ENCODE results near the gene ZNF112.
"Not testable (repeated sequence)": the region's sequence is repeated elsewhere in the genome, so short reads cannot be mapped to it uniquely, and the experiment has no call there.

The ZNF112 gene

DNA sequence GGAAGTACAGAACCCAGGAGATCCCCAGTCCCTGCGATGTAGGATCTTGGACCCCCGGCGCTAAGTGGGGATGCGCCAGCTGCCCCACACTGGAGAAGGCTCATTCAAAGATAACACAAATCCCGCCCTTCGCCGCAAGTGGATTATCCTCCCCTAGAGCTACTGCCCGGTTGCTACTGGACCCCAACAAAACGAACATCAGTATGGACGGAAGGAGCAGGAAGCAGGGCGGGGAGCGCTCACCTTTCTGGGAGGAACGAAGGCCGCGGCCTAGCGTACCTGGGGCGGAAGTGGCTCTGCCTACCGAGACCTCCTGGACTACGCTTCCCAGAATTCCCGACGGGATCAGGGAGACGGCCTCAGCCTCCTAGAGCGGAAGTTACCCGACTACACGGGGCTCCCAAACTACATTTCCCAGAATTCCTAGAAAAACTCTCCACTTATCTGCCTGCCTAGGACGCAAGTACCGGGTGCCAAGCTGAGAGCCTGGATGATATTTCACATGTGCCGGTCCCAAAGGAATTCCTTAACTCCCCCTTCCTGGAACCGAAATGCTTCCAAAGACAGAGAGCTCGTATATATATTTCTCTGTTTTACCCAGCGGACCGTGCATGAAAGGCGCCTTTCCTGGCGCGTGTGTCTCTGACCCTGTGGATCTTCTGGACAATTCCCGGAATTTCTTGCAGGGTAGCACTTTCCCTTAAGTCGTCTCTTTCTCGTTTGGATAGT is at the start of gene ZNF112:
Gene ZNF112, minus strand, starts transcription at position 298 of the 729 bp plus-strand sequence. CDS start 16,141 bp downstream, outside the sequence.
- no peaks in the 10 kb centered on the region for H3K36me3 ChIP-seq (ENCODE audit: insufficient read depth, low read length)
- H3K4me3 ChIP-seq: peak within 1 kb of the TSS; percentile 98
- peak within 1 kb of the TSS; percentile 92 for H3K9ac ChIP-seq (ENCODE audit: insufficient read length)
- no peaks in the 10 kb centered on the region for H3K9me3 ChIP-seq (ENCODE audit: low read depth, low read length)
- peak; percentile 80 for DNase-seq (ENCODE audit: low read depth, low spot score)
- H3K27ac ChIP-seq: no peak within 1 kb of the TSS
- peak; percentile 79 for TF ChIP-seq POLR2AphosphoS5 (IDR thresholded peaks at IDR 0.05; ENCODE audit: borderline replicate concordance, low read depth, low read length)
- no peak for TF ChIP-seq EZH2 (IDR thresholded peaks at IDR 0.05)

DNA sequence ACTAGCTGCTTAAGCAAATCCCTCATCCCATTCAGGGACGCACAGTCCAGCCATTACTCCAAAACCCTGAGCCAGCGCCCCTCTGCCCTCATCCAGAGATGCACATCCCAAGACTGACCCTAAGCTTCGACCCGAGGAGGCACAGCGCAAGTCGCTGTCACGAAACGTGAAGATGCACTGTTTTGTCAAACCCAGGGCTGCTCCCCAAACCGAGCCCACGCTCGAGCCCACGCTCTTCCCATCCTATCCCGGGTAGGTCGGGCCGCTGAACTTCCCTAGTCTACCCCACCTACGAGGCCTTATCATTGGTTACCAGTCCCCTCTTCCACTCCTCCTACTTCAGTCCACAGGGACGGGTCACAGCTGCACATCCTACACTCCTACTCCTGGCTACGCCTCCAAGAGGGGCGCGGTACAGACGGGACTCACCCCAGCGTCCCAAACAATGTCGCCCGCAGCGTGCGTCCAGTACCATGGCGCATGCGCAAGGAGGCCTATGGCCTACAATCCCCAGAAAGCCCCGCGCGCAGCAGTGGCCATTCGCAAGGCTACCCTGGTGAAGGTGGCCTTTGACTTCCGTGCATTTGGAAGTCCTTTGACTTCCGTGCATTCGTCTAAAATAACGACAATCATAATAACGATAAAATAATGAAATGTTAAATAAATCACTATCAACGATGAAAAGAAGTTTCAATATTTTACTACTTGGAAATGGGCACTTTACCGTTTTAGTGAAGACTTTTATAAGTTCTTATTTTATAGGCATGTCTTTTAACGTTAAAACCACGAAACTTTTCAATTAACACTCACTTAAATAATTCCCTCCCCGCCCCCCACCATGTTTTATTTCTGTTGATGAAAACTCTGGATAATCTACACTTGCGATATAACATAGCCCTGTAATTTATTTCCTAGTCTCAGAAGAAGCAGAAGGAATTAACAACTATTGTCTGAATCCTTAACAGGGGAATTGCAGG is 44.9 kb upstream of the ZNF112 start, which contains the start of gene ZNF285:
Gene ZNF285, minus strand, starts transcription at position 470 of the 977 bp plus-strand sequence. CDS start 4,395 bp downstream, outside the sequence.
- Histone ChIP-seq H3K27ac (no peak within 1 kb of the TSS), H3K9ac (ENCODE audit: insufficient read length) (no peak within 1 kb of the TSS), H3K9me3 (ENCODE audit: low read depth, low read length) (no peaks in the 10 kb centered on the region), H3K4me3 (0 out of 2 replicates have a peak within 1 kb of the TSS, but pooled peaks have one; percentile 18), H3K36me3 (ENCODE audit: insufficient read depth, low read length) (no peaks in the 10 kb centered on the region)
- TF ChIP-seq POLR2AphosphoS5 (IDR thresholded peaks at IDR 0.05; ENCODE audit: borderline replicate concordance, low read depth, low read length) (no peak; the same call in 1 of the 2 replicates), EZH2 (IDR thresholded peaks at IDR 0.05) (no peak), FOXP2 (optimal IDR thresholded peaks at IDR 0.05; ENCODE audit: control extremely low read depth, extremely low read length, insufficient read depth) (no peak)
- DNase-seq (ENCODE audit: low read depth, low spot score): peak; percentile 3

DNA sequence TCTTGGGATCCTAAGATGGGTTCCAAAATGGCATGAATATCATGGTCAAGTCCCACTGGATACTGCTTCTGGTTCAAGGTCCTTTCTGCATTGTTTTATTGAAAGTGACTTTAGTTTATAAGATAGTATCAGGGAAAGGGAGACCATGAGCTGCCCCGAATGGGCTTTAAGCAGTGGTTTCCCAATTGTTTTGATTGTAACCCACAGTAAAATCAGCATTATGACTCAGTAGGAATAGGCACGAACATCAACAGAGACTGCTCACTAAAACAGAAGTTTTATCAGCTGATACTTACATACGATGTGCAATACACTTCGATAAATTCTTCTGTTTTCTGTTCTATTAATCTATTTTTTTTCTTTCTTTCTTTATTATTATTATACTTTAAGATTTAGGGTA is 32.8 kb upstream of the ZNF112 start:
- H3K27ac ChIP-seq; H3K9ac ChIP-seq (ENCODE audit: insufficient read length); H3K4me3 ChIP-seq; DNase-seq (ENCODE audit: low read depth, low spot score); H3K36me3 ChIP-seq (ENCODE audit: insufficient read depth, low read length); H3K9me3 ChIP-seq (ENCODE audit: low read depth, low read length): not testable (repeated sequence)

DNA sequence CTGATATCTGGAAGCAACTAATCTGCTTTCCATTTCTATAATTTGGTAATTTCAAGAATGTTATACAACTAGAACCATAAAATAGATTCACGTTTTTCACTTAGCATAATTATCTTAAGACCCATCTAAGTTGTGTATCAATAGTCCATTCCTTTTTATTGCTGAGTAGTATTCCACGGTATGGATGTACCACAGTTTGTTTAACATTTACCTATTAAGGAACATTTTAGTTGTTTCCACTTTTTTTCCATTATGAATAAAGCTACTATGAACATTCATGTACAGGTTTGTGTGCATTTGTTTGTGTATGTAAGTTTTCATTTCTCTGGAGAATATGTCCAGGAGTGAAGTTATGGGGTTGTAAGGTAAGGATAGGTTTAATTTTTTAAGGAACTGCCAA is 18.3 kb upstream of the ZNF112 start:
- DNase-seq (ENCODE audit: low read depth, low spot score): no peak
- Histone ChIP-seq H3K27ac (no peak overlapping the region), H3K9ac (ENCODE audit: insufficient read length) (no peak overlapping the region), H3K36me3 (ENCODE audit: insufficient read depth, low read length) (no peaks in the 10 kb centered on the region), H3K4me3 (no peak overlapping the region), H3K9me3 (ENCODE audit: low read depth, low read length) (no peaks in the 10 kb centered on the region)
- no peak for TF ChIP-seq POLR2AphosphoS5 (IDR thresholded peaks at IDR 0.05; ENCODE audit: borderline replicate concordance, low read depth, low read length)

DNA sequence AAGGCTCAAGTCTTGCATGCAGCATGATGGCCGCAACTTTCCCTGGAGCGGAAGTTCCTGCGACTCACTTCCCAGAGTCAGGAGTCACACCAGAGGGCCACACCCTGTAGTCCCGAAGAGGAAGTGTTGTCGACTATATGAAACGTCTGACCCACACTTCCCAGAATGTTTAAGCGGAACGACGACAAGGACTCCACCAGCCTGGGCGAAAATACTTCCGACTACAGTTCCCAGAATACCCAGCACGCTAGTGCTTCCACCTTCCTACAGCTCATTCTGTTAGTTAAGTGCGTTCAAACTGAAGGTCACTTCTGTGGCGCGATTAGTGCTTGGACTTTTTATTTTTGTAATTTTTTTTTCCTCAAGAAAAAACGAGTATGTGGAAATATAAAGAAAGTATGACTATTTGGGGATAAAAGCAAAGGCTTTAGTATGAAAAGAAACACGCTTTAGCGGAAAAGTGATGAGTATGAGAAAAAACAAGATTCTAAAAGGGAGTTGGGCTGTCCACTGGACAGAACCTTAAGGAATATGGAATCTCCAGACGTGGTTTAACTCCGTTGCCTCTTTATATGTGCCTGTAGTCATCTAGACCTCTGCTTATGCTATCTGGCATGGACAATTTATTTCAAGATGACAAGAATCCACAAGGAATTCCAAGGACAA is 15.5 kb upstream of the ZNF112 start:
- H3K4me3 ChIP-seq: no peak overlapping the region
- H3K27ac ChIP-seq: no peak overlapping the region
- no peak for TF ChIP-seq EZH2 (IDR thresholded peaks at IDR 0.05)
- TF ChIP-seq POLR2AphosphoS5 (IDR thresholded peaks at IDR 0.05; ENCODE audit: borderline replicate concordance, low read depth, low read length): no peak
- no peak for TF ChIP-seq FOXP2 (optimal IDR thresholded peaks at IDR 0.05; ENCODE audit: control extremely low read depth, extremely low read length, insufficient read depth)
- no peak for DNase-seq (ENCODE audit: low read depth, low spot score)
- H3K9me3 ChIP-seq (ENCODE audit: low read depth, low read length): no peaks in the 10 kb centered on the region
- no peak overlapping the region for H3K9ac ChIP-seq (ENCODE audit: insufficient read length)
- H3K36me3 ChIP-seq (ENCODE audit: insufficient read depth, low read length): no peaks in the 10 kb centered on the region

DNA sequence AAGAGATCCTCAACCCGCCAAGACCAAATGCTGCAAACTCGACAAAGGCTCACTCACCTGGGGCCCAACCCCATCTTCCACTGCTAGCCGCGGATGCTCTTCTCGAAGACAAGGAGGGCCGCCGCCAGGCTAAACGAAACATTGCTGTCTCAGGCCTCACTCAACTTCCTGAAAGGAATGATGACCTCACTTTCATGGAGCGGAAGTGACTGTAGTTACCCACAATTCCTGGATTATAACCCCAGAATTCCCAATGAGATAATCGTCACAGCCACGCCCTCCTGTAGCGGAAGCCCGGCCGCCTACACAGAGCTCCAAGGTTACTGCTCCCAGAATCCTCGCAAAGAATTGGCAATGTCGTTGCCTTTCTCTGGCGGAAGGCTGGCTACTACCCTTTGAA is 10.5 kb upstream of the ZNF112 start:
- Histone ChIP-seq H3K4me3 (no peak overlapping the region), H3K9me3 (ENCODE audit: low read depth, low read length) (no peaks in the 10 kb centered on the region), H3K27ac (no peak overlapping the region), H3K9ac (ENCODE audit: insufficient read length) (no peak overlapping the region), H3K36me3 (ENCODE audit: insufficient read depth, low read length) (no peaks in the 10 kb centered on the region)
- DNase-seq (ENCODE audit: low read depth, low spot score): no peak
- TF ChIP-seq POLR2AphosphoS5 (IDR thresholded peaks at IDR 0.05; ENCODE audit: borderline replicate concordance, low read depth, low read length) (no peak), EZH2 (IDR thresholded peaks at IDR 0.05) (no peak), FOXP2 (optimal IDR thresholded peaks at IDR 0.05; ENCODE audit: control extremely low read depth, extremely low read length, insufficient read depth) (no peak)

DNA sequence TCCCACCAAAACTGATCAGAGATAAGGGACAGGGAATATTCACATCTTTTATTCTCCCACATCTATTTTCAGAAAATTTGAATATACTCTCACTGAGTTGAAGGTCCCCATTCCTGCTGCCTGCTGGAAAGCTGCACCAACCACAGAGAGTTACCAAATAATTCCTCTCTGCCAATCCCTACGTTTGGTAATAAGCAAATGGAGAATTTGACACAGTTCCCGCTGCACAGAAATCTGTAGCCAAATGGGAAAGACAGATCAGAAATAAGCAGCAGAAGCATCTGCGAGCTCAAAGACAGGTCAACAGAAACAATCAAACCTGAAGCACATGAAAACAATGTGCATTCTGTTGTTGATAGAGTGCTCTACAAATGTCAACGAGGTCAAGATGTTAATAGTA is 9.9 kb downstream of the ZNF112 start:
- Histone ChIP-seq H3K9ac (ENCODE audit: insufficient read length) (no peak overlapping the region), H3K36me3 (ENCODE audit: insufficient read depth, low read length) (peaks cover 24% of the 10 kb centered on the region), H3K4me3 (no peak overlapping the region), H3K27ac (no peak overlapping the region), H3K9me3 (ENCODE audit: low read depth, low read length) (peaks cover 10% of the 10 kb centered on the region)
- no peak for DNase-seq (ENCODE audit: low read depth, low spot score)
- TF ChIP-seq POLR2AphosphoS5 (IDR thresholded peaks at IDR 0.05; ENCODE audit: borderline replicate concordance, low read depth, low read length): no peak
- no peak for TF ChIP-seq FOXP2 (optimal IDR thresholded peaks at IDR 0.05; ENCODE audit: control extremely low read depth, extremely low read length, insufficient read depth)
- TF ChIP-seq EZH2 (IDR thresholded peaks at IDR 0.05): no peak

DNA sequence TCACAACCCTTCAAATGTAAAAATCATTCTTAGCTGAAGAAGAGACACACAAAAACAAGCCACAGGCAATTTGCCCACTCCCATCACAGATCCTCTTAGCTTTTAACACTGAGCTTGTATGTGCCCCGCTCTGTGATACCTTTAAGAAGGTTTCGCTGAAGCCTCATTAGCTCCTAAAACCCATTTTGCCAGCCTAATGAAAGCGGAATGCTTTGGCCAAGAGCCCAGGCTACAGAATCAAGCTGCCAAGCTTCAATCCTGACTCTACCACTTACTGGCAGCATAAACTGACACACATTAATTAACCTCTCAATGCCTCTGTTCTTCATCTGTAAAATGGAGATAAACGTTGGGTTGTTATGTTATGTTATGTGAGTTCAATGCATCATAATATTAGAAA is 10.5 kb downstream of the ZNF112 start:
- no peak for DNase-seq (ENCODE audit: low read depth, low spot score)
- TF ChIP-seq POLR2AphosphoS5 (IDR thresholded peaks at IDR 0.05; ENCODE audit: borderline replicate concordance, low read depth, low read length): no peak
- TF ChIP-seq EZH2 (IDR thresholded peaks at IDR 0.05): no peak
- TF ChIP-seq FOXP2 (optimal IDR thresholded peaks at IDR 0.05; ENCODE audit: control extremely low read depth, extremely low read length, insufficient read depth): no peak
- Histone ChIP-seq H3K9ac (ENCODE audit: insufficient read length) (no peak overlapping the region), H3K36me3 (ENCODE audit: insufficient read depth, low read length) (peaks cover 23% of the 10 kb centered on the region), H3K4me3 (no peak overlapping the region), H3K27ac (no peak overlapping the region), H3K9me3 (ENCODE audit: low read depth, low read length) (peaks cover 10% of the 10 kb centered on the region)

All from SK-N-MC (cell line).